ENCODE data around the gene DNAAF1. TPM values are rescaled to one million over a fixed set of nuclear protein-coding genes. Genes with fewer than 3 reads are reported as not detected.

Gene DNAAF1
- total RNA-seq, 1 donor from 2014 or later = not detected

GRCh38 chr16:84224554-84224953, 79.4 kb downstream of the DNAAF1 start:
- DNase-seq (ENCODE audit: low spot score) = no peak
- intact Hi-C loops (cut with DNase I) = no loop called here

GRCh38 chr16:84225126-84225525, 80.0 kb downstream of the DNAAF1 start:
- intact Hi-C loops (cut with DNase I) = no loop called here

GRCh38 chr16:84225571-84225970, 80.5 kb downstream of the DNAAF1 start:
- intact Hi-C loops (cut with DNase I) = no loop called here
- DNase-seq (ENCODE audit: low spot score) = no peak

More at GRCh38 chr16:84225126-84225525, 80.0 kb downstream of the DNAAF1 start:
- DNase-seq (ENCODE audit: low spot score) = no peak

- intact Hi-C loops (cut with DNase I) = no loop called here
- no peak for DNase-seq (ENCODE audit: low spot score)
Measured at GRCh38 chr16:84226026-84226425, 80.9 kb downstream of the DNAAF1 start.

Other genes with a start within 250 kb of the DNAAF1 start
- 20.1 TPM for gene MLYCD, start 246.2 kb upstream of the DNAAF1 start, total RNA-seq
- gene OSGIN1, start 192.1 kb upstream of the DNAAF1 start, total RNA-seq = 12.6 TPM
- gene NECAB2, start 177.1 kb upstream of the DNAAF1 start, total RNA-seq = 2.5 TPM
- gene SLC38A8, start 102.5 kb upstream of the DNAAF1 start, total RNA-seq = not detected
- gene MBTPS1, start 28.4 kb upstream of the DNAAF1 start, total RNA-seq = 53.2 TPM
- gene HSDL1, start 131 bp upstream of the DNAAF1 start, total RNA-seq = 17.4 TPM
- gene TAF1C, start 41.7 kb downstream of the DNAAF1 start, total RNA-seq = 20.9 TPM
- gene ADAD2, start 45.8 kb downstream of the DNAAF1 start, total RNA-seq = 0.24 TPM
- gene KCNG4, start 94.7 kb downstream of the DNAAF1 start, total RNA-seq = not detected
- gene WFDC1, start 149.6 kb downstream of the DNAAF1 start, total RNA-seq = 1.0 TPM
- not detected for gene ATP2C2, start 223.2 kb downstream of the DNAAF1 start, total RNA-seq